Prostate gland (tissue), 2 donors: ENCODE measurements around the gene DUSP19.

ENCODE experiments used
- CTCF ChIP-seq, 4 experiments: fragments of 200-600 bp in 2 of 4; fragments of 450-650 bp in 2 of 4; sonication (generic) in 2 of 4; IDR thresholded peaks; 1 replicate in 3 of 4; 2 replicates in 1 of 4; pipeline ENCODE4 v1.5.1; 2016 to 2019; ENCODE audit warnings: antibody characterized with exemption in 4 of 4, mild to moderate bottlenecking in 2 of 4, moderate library complexity in 2 of 4
- POLR2AphosphoS5 ChIP-seq: sonication (generic); formaldehyde crosslinking; IDR thresholded peaks from one replicate; pipeline ENCODE4 v1.6.1; 2017; ENCODE audit warnings: antibody characterized with exemption

- TF ChIP-seq POLR2AphosphoS5 (no peak), CTCF (IDR thresholded peaks at IDR 0.05) (no peak)
Observed at GRCh38 chr2:183089192-183089851, 10.8 kb downstream of the DUSP19 start.
